ENCODE measurements around the gene ZNF226. TPM values are rescaled to one million over a fixed set of nuclear protein-coding genes. Genes with fewer than 3 reads are reported as not detected.

ZNF226 gene
- 26.7 and 27.1 TPM in 2 replicates for total RNA-seq

DNA sequence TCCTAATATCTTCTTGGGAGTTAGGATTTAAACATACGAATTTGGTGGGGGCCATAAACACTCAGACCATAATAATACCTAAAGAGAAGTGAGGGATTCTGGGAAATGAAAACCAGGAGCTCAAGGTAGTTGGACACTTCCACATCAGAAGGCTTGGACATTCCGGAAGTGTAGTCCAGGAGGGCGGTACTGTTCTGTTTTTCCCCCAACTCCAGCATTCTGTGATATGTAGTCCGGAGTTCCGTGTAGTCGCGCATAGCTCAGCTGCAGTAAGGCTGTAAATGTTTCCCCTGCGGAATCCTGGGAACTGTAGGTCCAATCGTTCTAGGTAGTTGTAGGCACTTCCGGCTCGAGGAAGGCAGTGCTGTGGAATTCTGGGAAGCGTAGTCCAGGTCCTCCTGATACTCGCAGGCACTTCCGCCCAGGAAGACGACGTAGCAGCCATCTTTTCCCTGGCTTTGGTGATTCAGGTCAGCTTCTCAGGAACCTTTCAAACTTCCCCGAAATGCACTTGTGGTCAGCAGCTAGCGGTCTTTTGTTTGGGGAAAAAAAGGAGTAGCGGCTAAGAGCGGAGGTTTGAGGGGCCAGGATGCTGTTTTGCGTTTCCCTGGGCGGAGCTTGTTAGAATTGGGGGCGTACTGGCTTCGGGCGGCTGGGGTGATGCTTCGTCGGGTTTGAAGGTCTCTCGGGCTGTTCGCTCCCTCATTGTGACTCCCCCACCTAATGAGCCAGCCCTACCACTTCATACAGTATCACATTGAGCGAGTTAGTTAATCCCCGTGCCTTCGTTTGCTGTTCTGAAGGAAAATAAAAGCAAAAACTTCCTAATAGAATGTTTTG is at the start of gene ZNF226:
TSS of gene ZNF226 (plus strand) at position 428 of the 840 bp plus-strand sequence. CDS start 4,981 bp downstream, outside the sequence.

DNA sequence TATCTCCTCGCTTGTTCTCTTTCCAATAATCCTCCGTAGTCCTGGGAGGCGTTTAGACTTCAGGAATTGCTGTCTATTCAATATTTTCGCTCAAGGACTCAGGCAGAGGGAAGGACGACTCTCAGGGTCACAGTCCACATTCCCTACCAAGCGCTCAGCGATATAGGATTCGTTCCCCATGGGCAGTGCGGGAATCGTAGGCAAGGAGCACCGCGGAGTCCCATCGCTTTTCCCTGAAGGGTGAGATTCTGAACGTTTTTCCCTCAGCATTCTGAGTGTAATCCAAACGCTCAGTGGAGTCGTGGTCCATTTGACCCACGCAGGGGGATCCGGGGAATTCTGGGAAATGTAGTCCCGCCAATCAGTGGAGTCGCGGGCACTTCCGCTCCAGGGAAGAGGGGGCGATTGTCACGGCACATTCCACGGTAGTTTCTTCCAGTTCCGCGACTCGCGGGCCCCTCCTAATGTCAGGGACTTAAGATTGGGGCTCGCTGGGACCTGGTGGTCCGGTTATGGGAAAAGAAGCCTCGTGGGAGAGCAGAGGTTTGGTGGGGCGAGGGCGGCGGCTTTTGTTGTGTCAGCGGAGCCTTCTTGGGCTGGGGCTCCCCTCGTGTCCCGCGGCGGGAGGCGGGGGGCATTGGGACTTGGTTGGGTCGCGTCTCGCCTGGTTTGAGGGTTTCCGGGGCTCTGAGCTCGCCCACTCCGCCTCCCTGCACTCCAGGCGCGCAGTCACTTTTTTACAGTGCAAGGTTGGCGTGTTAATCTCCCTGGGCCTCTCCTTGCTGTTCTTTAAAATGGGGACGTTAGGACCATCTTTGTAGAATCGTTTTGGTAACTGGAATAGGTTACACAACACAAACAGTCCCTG is 23.5 kb upstream of the ZNF226 start, which contains the start of gene ZNF234:
TSS of gene ZNF234 (plus strand) at position 364 of the 868 bp plus-strand sequence. CDS start 3,079 bp downstream, outside the sequence.

DNA sequence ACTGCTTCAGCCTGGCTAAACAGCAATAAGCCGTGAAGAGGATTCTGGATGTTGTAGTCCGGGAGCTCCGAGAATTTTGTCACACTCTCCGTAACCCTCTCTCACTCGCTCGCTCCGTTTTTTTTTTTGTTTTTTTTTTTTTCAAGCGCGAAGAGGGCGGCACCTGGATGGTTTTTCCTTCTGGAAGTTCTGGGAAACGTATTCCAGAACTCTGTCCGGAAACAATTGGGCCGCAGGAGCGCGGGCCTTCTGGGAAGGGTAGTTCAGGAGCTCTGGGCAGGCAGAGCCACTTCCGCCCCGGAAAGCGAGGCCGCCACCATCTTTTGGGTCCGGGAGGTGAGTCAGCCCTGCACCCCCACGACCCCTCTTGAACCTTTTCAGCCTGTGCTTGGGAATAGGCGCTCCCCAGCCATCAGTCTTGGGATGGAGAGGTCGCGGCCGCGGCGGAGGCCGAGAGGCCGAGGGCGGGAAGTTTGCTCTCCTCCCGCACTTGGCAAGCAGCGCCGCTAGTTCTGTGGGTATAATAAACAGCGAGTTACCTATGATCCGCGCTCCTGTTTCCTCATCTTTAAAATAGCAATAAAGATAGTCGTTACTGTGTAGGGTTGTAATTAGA is 47.5 kb downstream of the ZNF226 start, which contains the start of gene ZNF227:
TSS of gene ZNF227 (plus strand) at position 283 of the 616 bp plus-strand sequence. CDS start 5,261 bp downstream, outside the sequence.

Other genes with a start within 250 kb of the ZNF226 start
- gene ZNF45, start 229.8 kb upstream of the ZNF226 start, total RNA-seq = 13.9 and 22.3 TPM in 2 replicates
- 10.5 and 15.5 TPM in 2 replicates for gene ZNF221, start 213.9 kb upstream of the ZNF226 start, total RNA-seq
- 9.9 and 11.7 TPM in 2 replicates for gene ZNF155, start 180.9 kb upstream of the ZNF226 start, total RNA-seq
- gene ZNF230, start 162.1 kb upstream of the ZNF226 start, total RNA-seq = 4.8 and 5.2 TPM in 2 replicates
- 7.2 and 11.3 TPM in 2 replicates for gene ZNF222, start 139.7 kb upstream of the ZNF226 start, total RNA-seq
- 6.4 and 7.1 TPM in 2 replicates for gene ZNF223, start 113.1 kb upstream of the ZNF226 start, total RNA-seq
- 4.6 and 5.6 TPM in 2 replicates for gene ZNF284, start 92.9 kb upstream of the ZNF226 start, total RNA-seq
- gene ZNF224, start 70.7 kb upstream of the ZNF226 start, total RNA-seq = 35.7 and 37.9 TPM in 2 replicates
- 7.1 and 10.3 TPM in 2 replicates for gene ZNF225, start 51.7 kb upstream of the ZNF226 start, total RNA-seq
- 16.4 and 16.5 TPM in 2 replicates for gene ZNF234, start 23.5 kb upstream of the ZNF226 start, total RNA-seq
- 21.8 and 25.3 TPM in 2 replicates for gene ZNF227, start 47.4 kb downstream of the ZNF226 start, total RNA-seq
- gene ZNF233, start 94.8 kb downstream of the ZNF226 start, total RNA-seq = 0.91 and 1.3 TPM in 2 replicates
- 3.0 and 5.1 TPM in 2 replicates for gene ZNF235, start 139.9 kb downstream of the ZNF226 start, total RNA-seq
- 9.8 and 11.1 TPM in 2 replicates for gene ZNF112, start 191.6 kb downstream of the ZNF226 start, total RNA-seq
- 3.9 and 4.4 TPM in 2 replicates for gene ZNF285, start 236.5 kb downstream of the ZNF226 start, total RNA-seq

Measured in articular chondrocyte of knee joint (primary cell).